Measurements from ENCODE around the gene MIPOL1.
"Not testable (repeated sequence)": the region's sequence is repeated elsewhere in the genome, so short reads cannot be mapped to it uniquely, and the experiment has no call there.

MIPOL1 gene

GRCh38 chr14:37508503-37508902, 310.8 kb downstream of the MIPOL1 start:
- Histone ChIP-seq H3K27me3 (ENCODE audit: low read depth) (no peaks in the 10 kb centered on the region), H3K9me3 (no peaks in the 10 kb centered on the region), H3K36me3 (replicated peaks) (no peaks in the 10 kb centered on the region), H3K4me3 (no peak overlapping the region), H3K4me1 (no peaks in the 10 kb centered on the region)
- in situ Hi-C loops (cut with MboI; ENCODE audit: low sequenced_read_pairs) = no loop called here
- DNase-seq (ENCODE audit: low spot score in 2 of 2) = no peak

GRCh38 chr14:37512173-37512572, 314.4 kb downstream of the MIPOL1 start:
- in situ Hi-C loops (cut with MboI; ENCODE audit: low sequenced_read_pairs) = no loop called here
- Histone ChIP-seq H3K36me3 (replicated peaks) (no peaks in the 10 kb centered on the region), H3K4me3 (no peak overlapping the region), H3K4me1 (no peaks in the 10 kb centered on the region), H3K27me3 (ENCODE audit: low read depth) (no peaks in the 10 kb centered on the region), H3K9me3 (no peaks in the 10 kb centered on the region)
- DNase-seq (ENCODE audit: low spot score in 2 of 2) = no peak

- Histone ChIP-seq H3K27me3 (ENCODE audit: low read depth) (no peaks in the 10 kb centered on the region), H3K36me3 (replicated peaks) (no peaks in the 10 kb centered on the region), H3K4me1 (no peaks in the 10 kb centered on the region), H3K4me3 (no peak overlapping the region), H3K9me3 (no peaks in the 10 kb centered on the region)
- in situ Hi-C loops (cut with MboI; ENCODE audit: low sequenced_read_pairs) = no loop called here
- no peak for DNase-seq (ENCODE audit: low spot score in 2 of 2)
Measured at GRCh38 chr14:37515771-37516170, 318.0 kb downstream of the MIPOL1 start.

- in situ Hi-C loops (cut with MboI; ENCODE audit: low sequenced_read_pairs) = no loop called here
- H3K4me1 ChIP-seq = no peaks in the 10 kb centered on the region
- DNase-seq (ENCODE audit: low spot score in 2 of 2) = no peak
- no peak overlapping the region for H3K4me3 ChIP-seq
- no peaks in the 10 kb centered on the region for H3K36me3 ChIP-seq (replicated peaks)
- H3K9me3 ChIP-seq = no peaks in the 10 kb centered on the region
- peaks cover 5% of the 10 kb centered on the region; the same call in 1 of the 2 replicates for H3K27me3 ChIP-seq (ENCODE audit: low read depth)
Measured at GRCh38 chr14:37526994-37527393, 329.3 kb downstream of the MIPOL1 start.

GRCh38 chr14:37539992-37540391, 342.3 kb downstream of the MIPOL1 start:
- Histone ChIP-seq H3K4me1 (no peaks in the 10 kb centered on the region), H3K9me3 (no peaks in the 10 kb centered on the region), H3K4me3 (no peak overlapping the region), H3K27me3 (ENCODE audit: low read depth) (no peaks in the 10 kb centered on the region), H3K36me3 (replicated peaks) (no peaks in the 10 kb centered on the region)
- no peak for DNase-seq (ENCODE audit: low spot score in 2 of 2)
- in situ Hi-C loops (cut with MboI; ENCODE audit: low sequenced_read_pairs) = no loop called here

GRCh38 chr14:37544407-37544806, 346.7 kb downstream of the MIPOL1 start:
- no peak for DNase-seq (ENCODE audit: low spot score in 2 of 2)
- in situ Hi-C loops (cut with MboI; ENCODE audit: low sequenced_read_pairs) = no loop called here
- H3K4me3 ChIP-seq = no peak overlapping the region

GRCh38 chr14:37545174-37545573, 347.4 kb downstream of the MIPOL1 start:
- Histone ChIP-seq H3K4me3 (no peak overlapping the region), H3K27me3 (ENCODE audit: low read depth) (peaks cover 4% of the 10 kb centered on the region; the same call in 1 of the 2 replicates), H3K9me3 (no peaks in the 10 kb centered on the region), H3K4me1 (no peaks in the 10 kb centered on the region), H3K36me3 (replicated peaks) (no peaks in the 10 kb centered on the region)
- in situ Hi-C loops (cut with MboI; ENCODE audit: low sequenced_read_pairs) = no loop called here
- no peak for DNase-seq (ENCODE audit: low spot score in 2 of 2)

More at GRCh38 chr14:37544407-37544806, 346.7 kb downstream of the MIPOL1 start:
- H3K27me3 ChIP-seq (ENCODE audit: low read depth) = peaks cover 4% of the 10 kb centered on the region; the same call in 1 of the 2 replicates
- H3K36me3 ChIP-seq (replicated peaks) = no peaks in the 10 kb centered on the region
- no peaks in the 10 kb centered on the region for H3K9me3 ChIP-seq
- H3K4me1 ChIP-seq = no peaks in the 10 kb centered on the region

GRCh38 chr14:37546621-37547447, 349.1 kb downstream of the MIPOL1 start:
- in situ Hi-C loops (cut with MboI; ENCODE audit: low sequenced_read_pairs) = no loop called here
- no peaks in the 10 kb centered on the region for H3K36me3 ChIP-seq (replicated peaks)
- no peaks in the 10 kb centered on the region for H3K4me1 ChIP-seq
- no peak overlapping the region for H3K4me3 ChIP-seq
- DNase-seq (ENCODE audit: low spot score in 2 of 2) = no peak
- peaks cover 4% of the 10 kb centered on the region; the same call in 1 of the 2 replicates for H3K27me3 ChIP-seq (ENCODE audit: low read depth)
- H3K9me3 ChIP-seq = no peaks in the 10 kb centered on the region

GRCh38 chr14:37550511-37550910, 352.8 kb downstream of the MIPOL1 start:
- Histone ChIP-seq H3K4me1 (no peaks in the 10 kb centered on the region), H3K9me3 (no peaks in the 10 kb centered on the region), H3K4me3 (no peak overlapping the region), H3K36me3 (replicated peaks) (no peaks in the 10 kb centered on the region), H3K27me3 (ENCODE audit: low read depth) (peaks cover 2% of the 10 kb centered on the region; the same call in 1 of the 2 replicates)
- DNase-seq (ENCODE audit: low spot score in 2 of 2) = no peak
- in situ Hi-C loops (cut with MboI; ENCODE audit: low sequenced_read_pairs) = no loop called here

GRCh38 chr14:37551119-37551518, 353.4 kb downstream of the MIPOL1 start:
- no peak for DNase-seq (ENCODE audit: low spot score in 2 of 2)
- Histone ChIP-seq H3K4me1 (no peaks in the 10 kb centered on the region), H3K27me3 (ENCODE audit: low read depth) (no peaks in the 10 kb centered on the region; the same call in 1 of the 2 replicates), H3K9me3 (no peaks in the 10 kb centered on the region), H3K4me3 (no peak overlapping the region), H3K36me3 (replicated peaks) (no peaks in the 10 kb centered on the region)
- in situ Hi-C loops (cut with MboI; ENCODE audit: low sequenced_read_pairs) = no loop called here

GRCh38 chr14:37553935-37554550, 356.3 kb downstream of the MIPOL1 start:
- H3K9me3 ChIP-seq = no peaks in the 10 kb centered on the region; the same call in 1 of the 2 replicates
- DNase-seq (ENCODE audit: low spot score in 2 of 2) = no peak
- in situ Hi-C loops (cut with MboI; ENCODE audit: low sequenced_read_pairs) = no loop called here
- no peaks in the 10 kb centered on the region for H3K4me1 ChIP-seq
- no peak overlapping the region for H3K4me3 ChIP-seq
- no peaks in the 10 kb centered on the region for H3K27me3 ChIP-seq (ENCODE audit: low read depth)
- H3K36me3 ChIP-seq (replicated peaks) = no peaks in the 10 kb centered on the region

- H3K27me3 ChIP-seq (ENCODE audit: low read depth); H3K4me1 ChIP-seq; H3K36me3 ChIP-seq (replicated peaks); H3K9me3 ChIP-seq; in situ Hi-C loops (cut with MboI; ENCODE audit: low sequenced_read_pairs); DNase-seq (ENCODE audit: low spot score in 2 of 2); H3K4me3 ChIP-seq: not testable (repeated sequence)
Measured at GRCh38 chr14:37555596-37555995, 357.9 kb downstream of the MIPOL1 start.

- Histone ChIP-seq H3K4me1 (no peaks in the 10 kb centered on the region), H3K4me3 (no peak overlapping the region), H3K27me3 (ENCODE audit: low read depth) (peaks cover 3% of the 10 kb centered on the region), H3K36me3 (replicated peaks) (no peaks in the 10 kb centered on the region), H3K9me3 (no peaks in the 10 kb centered on the region; the same call in 1 of the 2 replicates)
- no peak for DNase-seq (ENCODE audit: low spot score in 2 of 2)
- in situ Hi-C loops (cut with MboI; ENCODE audit: low sequenced_read_pairs) = no loop called here
Measured at GRCh38 chr14:37558740-37559139, 361.0 kb downstream of the MIPOL1 start.

GRCh38 chr14:37559386-37559785, 361.6 kb downstream of the MIPOL1 start:
- no peaks in the 10 kb centered on the region for H3K4me1 ChIP-seq
- H3K9me3 ChIP-seq = no peaks in the 10 kb centered on the region; the same call in 1 of the 2 replicates
- no peaks in the 10 kb centered on the region for H3K36me3 ChIP-seq (replicated peaks)
- peaks cover 3% of the 10 kb centered on the region for H3K27me3 ChIP-seq (ENCODE audit: low read depth)
- no peak for DNase-seq (ENCODE audit: low spot score in 2 of 2)
- H3K4me3 ChIP-seq = no peak overlapping the region
- in situ Hi-C loops (cut with MboI; ENCODE audit: low sequenced_read_pairs) = no loop called here
